ENCODE measurements around the gene ACTA2.

ACTA2 gene

DNA sequence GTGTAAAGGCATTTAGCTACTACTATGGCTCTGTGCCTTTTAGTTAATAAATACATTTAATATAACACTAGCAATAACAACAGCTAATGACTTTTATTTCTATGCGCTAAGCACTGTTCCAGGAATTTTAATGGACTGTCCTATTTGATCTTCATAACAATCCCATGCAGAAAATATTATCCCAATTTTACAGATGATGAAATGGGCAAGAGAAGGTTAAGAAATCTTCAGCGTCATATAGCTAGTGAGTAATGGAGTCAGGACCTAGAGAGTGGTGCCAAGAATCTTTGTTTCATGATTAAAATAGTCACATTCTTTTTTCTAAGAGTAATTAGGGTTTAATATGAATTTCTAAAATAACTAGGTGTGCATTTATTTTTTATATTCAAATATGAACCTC is 32.4 kb downstream of the ACTA2 start:
- DNase-seq (ENCODE audit: low read depth, low spot score), result no peak

DNA sequence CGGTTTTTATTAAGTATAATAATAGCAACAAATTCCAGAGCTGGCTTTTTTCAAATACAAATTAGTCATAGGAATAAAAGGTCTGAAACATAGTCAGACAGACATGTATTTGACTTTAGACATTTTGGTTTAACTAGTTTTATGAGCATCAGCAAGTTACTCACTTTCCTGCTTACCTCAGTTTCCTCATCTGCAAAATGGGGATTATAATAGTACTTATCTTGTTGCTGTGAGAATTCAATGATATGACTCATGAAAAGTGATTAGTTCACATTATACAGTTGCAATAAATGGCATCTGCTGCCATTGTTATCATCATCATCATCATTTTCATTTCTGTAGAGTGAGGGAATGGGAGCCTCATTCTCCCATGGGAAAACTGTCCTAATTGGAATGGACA is 33.5 kb downstream of the ACTA2 start:
- DNase-seq (ENCODE audit: low read depth, low spot score), result no peak

DNA sequence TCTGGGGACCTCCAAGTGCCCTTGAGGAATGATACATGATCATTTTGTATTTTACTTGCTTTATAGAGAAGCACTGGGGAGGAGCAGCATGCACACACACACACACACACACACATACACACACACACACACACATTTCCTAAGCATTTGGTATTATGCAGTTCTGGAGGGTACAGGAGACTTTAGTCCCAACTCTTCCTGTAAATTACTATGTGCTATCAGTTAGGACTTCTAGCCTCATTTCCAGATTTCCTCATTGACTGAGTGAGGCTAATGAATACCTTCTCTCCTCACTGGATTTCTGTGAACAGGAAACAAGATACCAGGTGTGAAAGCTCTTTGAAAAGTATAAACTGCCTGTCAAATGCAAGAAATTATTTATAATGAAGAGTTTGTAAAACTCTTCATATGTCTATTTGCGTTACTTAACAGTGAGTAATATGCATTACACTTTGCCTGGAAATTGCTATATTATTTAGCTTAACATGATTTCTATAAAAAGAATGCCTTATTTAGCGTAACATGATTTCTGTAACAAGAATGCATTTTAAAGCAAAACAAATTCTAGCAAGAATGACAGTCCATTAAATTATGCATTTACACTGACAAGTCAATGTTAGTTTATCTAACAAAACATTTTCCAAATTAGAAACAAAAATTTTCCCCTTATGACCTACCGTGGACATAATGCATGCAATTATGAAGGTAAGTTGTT is 34.2 kb downstream of the ACTA2 start:
- no peak for DNase-seq (ENCODE audit: low read depth, low spot score)

DNA sequence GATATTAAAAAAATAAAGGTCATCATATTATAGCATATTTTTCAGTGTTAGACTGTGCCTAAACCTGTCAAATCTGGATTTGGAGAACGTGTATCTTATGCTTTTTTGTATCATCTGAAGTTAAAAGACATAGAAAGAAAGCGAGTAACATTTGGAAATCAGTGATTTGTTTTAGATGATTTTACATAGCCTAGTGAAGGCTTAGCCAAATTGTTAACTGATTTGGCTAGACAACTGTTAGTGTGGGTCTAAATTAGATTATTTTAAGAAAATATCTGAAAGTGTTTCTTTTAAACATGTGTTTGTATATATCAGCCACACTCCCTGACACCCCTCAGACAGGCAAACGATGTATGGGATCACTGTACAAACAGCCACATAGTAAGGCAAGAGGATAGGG is 35.6 kb downstream of the ACTA2 start:
- no peak for DNase-seq (ENCODE audit: low read depth, low spot score)

- no peak for DNase-seq (ENCODE audit: low read depth, low spot score)
These were observed 36.3 kb downstream of the ACTA2 start for GRCh38 chr10:88916231-88916630.

- no peak for DNase-seq (ENCODE audit: low read depth, low spot score)
These were observed 36.8 kb downstream of the ACTA2 start for GRCh38 chr10:88915781-88916180.

DNA sequence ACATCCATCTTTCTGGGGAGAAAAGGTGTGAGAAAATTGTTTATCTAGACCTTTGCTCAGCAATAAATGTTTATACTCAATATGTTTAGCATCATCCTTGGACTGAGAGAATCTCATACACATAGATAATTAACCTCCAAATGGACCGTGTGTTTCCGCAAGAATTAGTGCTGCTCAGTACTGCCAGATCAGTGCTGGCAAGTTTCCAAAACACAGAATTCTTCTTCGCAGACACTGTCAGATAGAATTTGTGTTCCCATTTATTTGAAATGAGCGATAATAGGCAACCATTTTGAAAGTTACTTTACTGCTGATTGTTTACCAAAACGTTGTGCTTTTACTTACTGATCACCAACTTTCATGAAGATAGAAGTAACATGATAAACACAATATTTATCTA is 38.8 kb downstream of the ACTA2 start:
- no peak for DNase-seq (ENCODE audit: low read depth, low spot score)

- DNase-seq (ENCODE audit: low read depth, low spot score), result no peak
These were observed 39.4 kb downstream of the ACTA2 start for GRCh38 chr10:88913127-88913526.

- no peak for DNase-seq (ENCODE audit: low read depth, low spot score)
These were observed 40.7 kb downstream of the ACTA2 start for GRCh38 chr10:88911851-88912250.

GRCh38 chr10:88911116-88911515 is 41.5 kb downstream of the ACTA2 start:
- no peak for DNase-seq (ENCODE audit: low read depth, low spot score)

DNA sequence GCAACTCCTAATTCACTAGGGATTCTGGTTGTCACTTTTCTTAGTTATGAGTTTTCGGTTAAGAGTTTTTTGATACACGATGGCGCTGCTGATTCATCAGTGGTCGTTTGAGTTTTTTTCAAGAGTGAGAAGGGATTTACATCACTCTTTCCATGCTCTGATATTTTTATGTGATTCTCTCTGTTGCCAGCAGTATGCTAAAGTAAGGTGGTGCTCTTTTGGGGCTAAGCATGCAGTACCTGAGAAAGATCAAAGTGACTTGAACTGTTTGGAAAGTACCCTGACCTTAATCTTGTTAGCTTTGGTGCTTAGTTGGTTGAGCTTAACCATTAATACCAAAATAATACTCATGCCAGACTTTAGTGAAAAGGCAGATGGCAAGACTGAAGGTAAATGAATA is 44.4 kb downstream of the ACTA2 start:
- DNase-seq (ENCODE audit: low read depth, low spot score), result no peak

- DNase-seq (ENCODE audit: low read depth, low spot score), result no peak
These were observed 45.7 kb downstream of the ACTA2 start for GRCh38 chr10:88906921-88907320.

GRCh38 chr10:88903715-88904114 is 48.9 kb downstream of the ACTA2 start:
- DNase-seq (ENCODE audit: low read depth, low spot score), result no peak

- DNase-seq (ENCODE audit: low read depth, low spot score), result no peak
These were observed 50.4 kb downstream of the ACTA2 start for GRCh38 chr10:88901984-88902789.

DNA sequence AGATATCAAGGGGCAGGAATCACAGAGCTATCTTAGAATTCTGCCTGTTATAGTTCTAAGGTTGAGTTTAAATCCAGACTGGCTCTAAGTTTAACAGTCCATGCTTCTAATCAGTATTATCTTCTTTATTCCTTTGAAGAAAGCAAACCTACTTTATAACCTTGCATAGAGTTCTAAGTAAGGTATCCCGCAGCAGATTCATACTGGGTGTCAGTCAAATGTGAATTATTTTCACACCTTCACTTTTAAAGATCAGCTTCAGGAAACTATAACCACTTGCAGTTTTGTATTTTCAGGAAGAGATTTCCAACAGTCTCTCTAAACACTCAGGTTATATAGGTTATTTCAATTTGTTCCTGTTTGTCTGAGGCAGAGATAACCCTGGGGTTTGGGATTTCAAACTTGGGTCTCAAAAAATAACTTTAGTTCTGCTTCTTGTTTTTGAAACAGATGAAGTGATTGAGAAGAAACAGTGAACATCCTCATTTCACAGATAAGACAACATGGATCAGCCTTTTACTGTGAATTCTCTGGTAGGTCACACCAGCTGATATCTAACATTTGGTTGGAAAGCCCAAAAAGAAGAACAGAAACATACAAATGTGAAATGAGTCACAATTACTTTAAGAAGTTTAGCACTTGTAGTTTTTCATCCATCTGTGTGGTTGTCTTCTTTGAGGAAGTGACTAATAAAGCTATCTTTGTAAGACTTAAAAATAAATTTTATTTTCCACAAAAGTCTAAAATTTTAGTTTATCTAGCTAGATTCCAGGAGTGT is 51.2 kb downstream of the ACTA2 start:
- no peak for DNase-seq (ENCODE audit: low read depth, low spot score)

DNA sequence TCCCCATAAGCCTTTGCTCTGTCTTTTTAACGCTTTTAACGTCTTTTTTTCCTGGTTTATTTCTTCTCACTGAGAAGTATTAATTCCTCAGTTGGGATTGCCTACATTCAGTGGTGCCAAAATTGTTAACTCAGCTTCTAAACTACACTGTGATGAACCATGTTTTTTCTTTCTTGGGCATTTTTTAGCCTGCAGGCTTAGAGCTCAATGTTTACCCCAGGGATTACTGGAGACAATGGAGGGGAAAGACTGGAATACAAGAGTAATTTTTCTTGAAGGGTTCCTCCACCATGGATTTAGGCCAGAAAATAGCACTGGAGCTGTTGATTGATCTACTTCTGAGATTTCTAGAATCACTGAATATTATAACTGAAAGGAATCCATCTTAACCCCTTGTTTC is 52.7 kb downstream of the ACTA2 start:
- no peak for DNase-seq (ENCODE audit: low read depth, low spot score)

GRCh38 chr10:88898727-88899126 is 53.8 kb downstream of the ACTA2 start:
- no peak for DNase-seq (ENCODE audit: low read depth, low spot score)

DNA sequence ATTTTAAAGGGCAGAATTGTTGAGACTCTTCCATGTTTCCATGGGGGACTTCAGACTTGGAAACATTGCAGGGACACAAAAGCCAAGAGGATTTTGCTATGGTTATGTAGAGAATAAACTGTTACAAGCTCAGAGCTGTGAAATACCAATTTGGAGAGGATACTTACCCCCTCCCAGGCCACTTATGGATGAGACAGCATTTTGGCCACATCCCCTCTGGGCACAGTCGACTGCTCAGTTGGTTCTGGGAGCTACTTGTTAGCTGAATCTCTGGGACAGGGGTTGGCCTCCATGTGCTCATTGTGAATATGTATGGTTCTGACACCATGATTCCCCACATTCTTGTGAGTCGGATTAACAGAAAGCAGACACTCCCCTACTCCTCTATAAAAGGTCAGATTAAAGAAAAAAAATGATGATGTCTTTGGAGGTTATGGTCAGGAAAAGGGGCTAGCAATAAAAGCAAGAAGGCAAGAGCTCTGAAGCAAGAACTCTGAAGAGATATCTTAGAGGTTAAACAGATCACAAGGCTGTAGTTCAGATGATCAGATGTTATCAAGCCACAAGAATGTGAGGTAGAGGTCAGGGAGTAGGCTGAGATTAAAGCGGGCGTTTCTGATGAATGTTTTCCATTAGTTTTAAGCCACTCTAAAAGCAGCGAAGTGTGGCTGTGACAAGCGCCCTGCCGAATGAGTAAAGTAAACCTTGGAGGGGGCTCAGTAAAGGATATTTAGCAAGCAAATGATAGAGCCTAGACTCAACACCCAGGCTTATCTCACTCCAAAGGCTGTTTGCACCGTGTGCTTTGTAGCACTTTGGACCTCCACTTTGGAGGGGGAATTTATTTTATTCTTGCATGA is 55.3 kb downstream of the ACTA2 start:
- no peak for DNase-seq (ENCODE audit: low read depth, low spot score)

- no peak for DNase-seq (ENCODE audit: low read depth, low spot score)
These were observed 56.1 kb downstream of the ACTA2 start for GRCh38 chr10:88896372-88896993.

DNA sequence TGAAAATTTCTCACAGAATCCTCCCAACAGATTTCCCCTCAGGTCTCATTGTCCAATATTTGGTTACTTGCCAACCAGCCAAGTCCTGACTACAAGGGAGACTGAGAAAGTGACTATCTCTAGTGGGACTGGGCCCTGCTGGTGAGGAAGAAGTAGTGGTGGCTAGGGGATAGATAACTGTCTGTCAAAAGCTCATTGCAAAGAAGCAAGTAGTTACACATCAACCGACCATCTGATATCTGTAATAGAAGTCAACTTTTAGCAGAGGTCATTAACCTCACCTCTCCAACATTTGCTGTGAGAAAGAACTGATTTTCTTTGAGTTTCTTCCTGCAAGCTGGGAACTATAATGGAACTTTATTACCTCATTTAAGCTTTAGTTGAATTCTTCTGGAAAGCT is 57.3 kb downstream of the ACTA2 start:
- no peak for DNase-seq (ENCODE audit: low read depth, low spot score)

DNA sequence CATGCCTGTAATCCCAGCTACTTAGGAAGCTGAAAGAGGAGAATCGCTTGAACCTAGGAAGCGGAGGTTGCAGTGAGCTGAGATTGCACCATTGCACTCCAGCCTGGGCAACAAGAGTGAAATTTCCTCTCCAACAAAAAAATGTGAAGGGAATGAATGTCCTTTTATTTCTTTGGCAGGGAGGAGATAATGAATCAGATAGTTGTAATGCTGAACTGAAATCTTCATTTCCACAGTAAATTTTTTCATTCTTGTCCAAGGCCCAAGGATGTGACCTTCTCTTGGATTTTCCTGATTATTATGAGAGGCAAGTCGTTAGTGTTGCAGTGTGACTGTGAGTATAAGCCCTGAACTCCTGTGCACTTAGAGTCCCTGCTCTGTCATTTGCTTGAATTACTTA is 59.0 kb downstream of the ACTA2 start:
- no peak for DNase-seq (ENCODE audit: low read depth, low spot score)
